NCI-H82 treated with DMSO at 0.1 percent for 48 hours (cell line): ENCODE data around the gene TFF2.

ENCODE experiments used
- DNase-seq: peaks from one replicate; lab custom pipeline; 2025; ENCODE audit not compliant: unreplicated experiment; lab: John Stamatoyannopoulos, UW

The TFF2 gene

GRCh38 chr21:42307106-42307505, 43.7 kb downstream of the TFF2 start:
- DNase-seq: no peak

DNA sequence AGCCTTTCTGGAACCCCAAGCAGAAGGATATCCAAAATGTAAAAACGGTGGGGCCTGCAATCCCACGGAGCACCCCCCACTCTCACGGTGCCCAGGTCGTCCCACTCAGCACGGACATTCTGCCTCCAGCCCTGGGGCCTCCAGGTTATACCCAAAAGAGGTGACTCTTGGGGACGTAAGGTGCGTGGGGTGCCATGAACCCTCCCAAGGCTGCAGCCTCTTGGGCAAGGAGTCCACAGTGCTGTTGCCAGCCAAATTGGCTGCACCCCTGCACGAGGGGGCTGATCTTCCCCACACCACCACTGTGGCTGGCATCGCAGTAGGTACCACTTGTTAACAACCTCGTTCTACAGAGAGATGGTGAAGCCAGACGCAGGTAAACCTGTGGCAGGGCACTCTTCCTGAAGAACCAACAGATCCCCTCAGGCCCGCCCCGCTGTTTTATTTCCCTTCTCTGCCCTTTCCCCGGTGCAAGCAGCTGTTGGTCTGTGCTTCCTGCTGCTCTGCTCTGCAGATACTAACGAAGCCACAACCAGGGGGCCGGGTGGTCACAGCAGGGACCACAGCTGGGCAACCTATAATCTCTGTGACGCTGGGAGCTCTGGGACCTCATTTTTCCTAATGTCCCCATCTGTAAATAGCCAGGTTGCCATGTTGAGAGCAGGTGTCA, 44.3 kb downstream of the TFF2 start:
- DNase-seq: no peak

DNA sequence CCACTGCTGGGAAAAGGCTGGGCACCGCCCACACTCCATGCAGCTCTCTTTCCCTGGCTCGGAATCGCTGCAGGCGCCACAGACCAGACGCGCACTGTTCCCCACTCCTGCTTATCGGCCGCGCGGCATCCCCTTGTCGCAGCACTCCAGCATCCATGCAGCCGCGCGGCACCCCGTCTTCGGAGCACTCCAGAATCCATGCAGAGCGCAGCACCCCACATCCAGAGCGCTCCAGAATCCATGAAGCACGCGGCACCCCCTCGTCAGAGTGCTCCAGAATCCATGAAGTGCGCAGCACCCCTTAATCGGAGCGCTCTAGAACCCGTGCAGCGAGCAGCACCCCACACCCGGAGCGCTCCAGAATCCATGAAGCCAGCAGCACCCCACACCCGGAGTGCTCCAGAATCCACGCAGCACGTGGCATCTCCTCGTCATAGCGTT, 45.1 kb downstream of the TFF2 start:
- no peak for DNase-seq

GRCh38 chr21:42304556-42305454, 46.0 kb downstream of the TFF2 start:
- DNase-seq: no peak

- DNase-seq: no peak
Measured at GRCh38 chr21:42303443-42303842, 47.4 kb downstream of the TFF2 start.

DNA sequence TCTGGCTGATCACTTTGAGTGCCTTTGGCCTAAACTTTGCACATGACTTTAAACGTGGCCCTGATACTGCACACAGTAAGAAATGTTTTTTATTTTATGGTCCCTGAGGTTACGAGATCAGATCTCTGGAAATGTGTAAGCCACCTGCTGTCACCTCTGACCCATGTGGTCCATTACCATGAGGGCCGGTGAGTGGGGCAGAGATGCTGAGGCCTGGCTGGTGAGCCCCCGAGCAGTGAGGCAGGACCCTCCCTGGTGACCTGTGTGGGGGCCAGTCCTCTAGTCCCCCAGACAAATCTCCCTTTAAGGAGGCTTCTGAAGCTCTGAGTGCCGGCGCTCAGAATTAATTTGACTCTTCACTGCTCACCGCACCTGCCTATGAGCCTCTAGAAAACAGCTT, 48.0 kb downstream of the TFF2 start:
- DNase-seq: no peak

DNA sequence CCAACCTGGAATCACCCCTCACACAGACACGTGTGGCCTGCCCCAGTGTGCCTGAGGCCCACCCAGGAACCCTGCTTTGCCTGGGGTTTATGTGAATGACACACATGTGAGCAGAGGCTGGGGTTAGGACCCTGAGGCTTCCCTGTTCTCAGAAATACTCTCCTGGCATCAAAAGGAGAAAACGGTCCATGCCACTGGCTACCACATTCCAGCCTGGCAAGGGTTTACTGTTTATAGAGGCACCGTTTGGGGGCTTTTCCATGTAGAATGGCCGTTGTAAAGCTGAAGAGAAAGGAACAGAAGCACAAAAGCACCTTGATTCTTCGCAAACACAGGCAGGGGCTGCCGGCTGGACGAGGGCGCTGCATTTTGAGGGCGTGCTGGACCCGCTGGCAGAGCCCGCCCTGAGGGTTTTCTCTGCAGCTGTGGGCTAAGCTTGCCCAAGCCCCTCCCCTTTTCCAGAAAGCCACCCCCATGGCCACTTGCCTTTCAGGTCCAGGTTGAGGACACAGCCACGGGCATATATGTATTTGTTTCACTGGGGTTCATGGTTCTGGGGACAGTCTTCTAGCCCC, 48.6 kb downstream of the TFF2 start:
- DNase-seq: no peak

DNA sequence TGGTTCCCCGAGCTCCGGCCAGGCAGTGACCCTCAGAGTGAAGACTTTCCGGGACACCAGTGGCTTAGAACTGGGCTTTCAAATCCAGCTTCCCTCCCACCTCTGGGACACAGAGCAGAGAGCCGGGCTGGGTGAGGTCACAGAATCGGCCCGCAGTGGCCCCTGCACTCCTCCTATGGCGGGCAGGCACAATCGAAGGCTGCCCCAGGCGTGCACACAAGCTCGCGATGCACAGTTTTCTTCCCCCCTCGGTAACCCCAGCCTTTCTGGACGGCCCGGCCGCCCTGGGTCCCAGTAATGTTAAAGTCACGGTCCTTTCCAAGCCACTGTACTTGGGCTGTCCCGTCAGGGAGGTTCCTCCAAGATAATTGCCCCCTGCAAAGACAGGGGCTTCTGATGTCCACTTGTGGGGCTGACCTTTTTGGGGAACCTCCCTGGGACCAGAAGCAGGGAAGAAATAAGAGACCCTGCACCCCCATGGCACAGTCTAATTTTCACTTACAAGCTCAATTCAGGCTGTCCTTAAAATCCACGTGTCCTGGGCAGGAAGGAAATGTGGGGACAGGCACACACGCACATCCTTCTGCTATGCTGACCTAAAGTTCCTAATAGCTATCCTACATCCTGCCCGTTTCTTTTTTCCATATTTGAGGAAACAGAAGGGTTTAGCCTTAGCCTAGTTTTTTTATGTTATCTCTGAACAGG, 49.3 kb downstream of the TFF2 start:
- DNase-seq: no peak

DNA sequence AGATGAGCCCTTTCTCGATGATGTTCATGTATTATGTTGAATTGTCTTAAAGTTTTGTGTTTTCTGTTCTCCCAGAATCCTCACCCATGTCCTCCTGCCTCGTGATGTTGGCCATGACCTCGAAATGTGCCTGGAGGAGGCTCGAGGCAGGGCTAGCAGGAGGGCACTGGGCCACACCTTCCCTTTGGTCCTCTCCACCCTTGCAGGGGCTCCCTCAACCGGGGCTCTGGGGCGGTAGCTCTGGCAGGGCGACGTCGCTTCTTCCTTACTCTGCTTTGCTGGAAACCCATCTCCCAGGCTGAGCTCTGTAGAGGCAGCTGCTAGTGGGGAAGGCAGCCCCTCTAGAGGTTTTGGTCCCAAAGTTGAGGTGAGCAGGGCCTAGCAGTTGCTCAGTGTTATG, 49.8 kb downstream of the TFF2 start:
- DNase-seq: no peak

- DNase-seq: no peak
Measured at GRCh38 chr21:42300045-42300583, 50.7 kb downstream of the TFF2 start.

GRCh38 chr21:42299324-42300044, 51.3 kb downstream of the TFF2 start:
- no peak for DNase-seq

- no peak for DNase-seq
Measured at GRCh38 chr21:42298657-42299056, 52.1 kb downstream of the TFF2 start.

GRCh38 chr21:42298237-42298636, 52.6 kb downstream of the TFF2 start:
- no peak for DNase-seq

DNA sequence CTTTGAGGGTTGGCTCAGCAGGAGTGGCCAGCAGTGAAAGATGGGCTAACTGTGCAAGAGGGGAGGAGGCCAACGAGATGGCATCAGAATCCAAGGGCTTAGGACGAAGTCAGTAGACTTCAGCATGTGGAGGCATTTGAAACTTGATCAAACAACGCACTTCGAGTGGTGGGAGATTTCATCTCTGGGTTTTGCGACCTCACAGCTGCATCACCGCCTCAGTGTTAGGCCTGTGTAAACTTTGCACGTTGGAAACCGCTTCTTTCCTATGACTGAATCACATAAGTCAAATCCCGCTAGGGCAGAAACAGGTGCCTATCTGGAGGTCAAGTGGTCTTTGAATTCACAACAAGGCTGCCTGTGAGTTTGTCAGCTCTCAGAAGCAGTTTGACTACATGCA, 53.4 kb downstream of the TFF2 start:
- no peak for DNase-seq

GRCh38 chr21:42296501-42296900, 54.3 kb downstream of the TFF2 start:
- no peak for DNase-seq
